ENCODE measurements around the gene AANAT.

GRCh38 chr17:76474238-76474637 is 6.8 kb downstream of the AANAT start:
- TF ChIP-seq POLR2A (IDR thresholded peaks at IDR 0.05) (no peak), CTCF (IDR thresholded peaks at IDR 0.05) (no peak)
